GM12878 (cell line): ENCODE measurements around the gene EPHA10. TPM values are rescaled to one million over a fixed set of nuclear protein-coding genes. Genes with fewer than 3 reads are reported as not detected.
A peak's percentile ranks its signal among the peaks of the same experiment; 100 is the strongest.

ENCODE experiments used
- ATAC-seq: fragments of 200-7000 bp; cut with Tn5 transposase; 3 replicates; pipeline ENCODE4 v1.9.1; 2020; ENCODE audit warnings: mild to moderate bottlenecking, moderate library complexity
- BruUV-seq: library from RNA; stranded (reverse); fragments of 400-500 nt; replicated peaks from 2 replicates; lab custom pipeline; 2021; lab: Mats Ljungman, UMichigan
- CTCF ChIA-PET: fragments of 300-600 bp; sonication (Branson Sonifier 250); formaldehyde crosslinking; extraction: SDS; loops from one replicate; lab custom pipeline; 2021; ENCODE audit warnings: inconsistent platforms; lab: Yijun Ruan, JAX
- POLR2A ChIA-PET: fragments of 350-600 bp; formaldehyde crosslinking; extraction: SDS; loops from one replicate; lab custom pipeline; 2021; ENCODE audit warnings: inconsistent platforms; lab: Charles Lee
- RAD21 ChIA-PET: fragments of 300-600 bp; sonication (Branson Sonifier 250); formaldehyde crosslinking; loops from one replicate; lab custom pipeline; 2023; ENCODE audit warnings: antibody characterized with exemption; ENCODE audit not compliant: unreplicated experiment; lab: Charles Lee
- SMC1A ChIA-PET: fragments of 300-600 bp; sonication (Branson Sonifier 250); formaldehyde crosslinking; loops from one replicate; lab custom pipeline; 2023; ENCODE audit not compliant: unreplicated experiment, uncharacterized antibody; lab: Charles Lee
- DNase-seq: peaks from one replicate; pipeline ENCODE4 v3.0.0-alpha.2; 2011; ENCODE audit warnings: low read depth, low spot score
- FAIRE-seq: peaks from 3 replicates; lab custom pipeline; 2011; peaks lifted over from hg19 to GRCh38; lab: Jason Lieb, UNC
- H2AFZ ChIP-seq: 2 replicates; pipeline ENCODE4 v1.6.0; 2011; ENCODE audit warnings: low read depth, low read length, control low read depth; ENCODE audit not compliant: control insufficient read depth
- H3K27ac ChIP-seq: 2 replicates; pipeline ENCODE4 v1.5.1; 2011; ENCODE audit warnings: control low read depth; ENCODE audit not compliant: control insufficient read depth, insufficient read depth
- H3K27me3 ChIP-seq, 2 experiments: replicated peaks in 1 of 2; 2 replicates each; pipeline versions ENCODE4 v1.6.0 to v1.6.1; 2011; ENCODE audit warnings: low read length in 1 of 2; ENCODE audit not compliant: control insufficient read depth in 2 of 2, insufficient read depth in 2 of 2
- H3K36me3 ChIP-seq, 2 experiments: 2 replicates each; pipeline ENCODE4 v1.5.1; 2011; ENCODE audit warnings: low read length in 1 of 2; ENCODE audit not compliant: control insufficient read depth in 2 of 2, insufficient read depth in 2 of 2
- H3K4me1 ChIP-seq: 2 replicates; pipeline ENCODE4 v1.6.1; 2011; ENCODE audit warnings: mild to moderate bottlenecking, low read length, moderate library complexity, mixed read lengths; ENCODE audit not compliant: control insufficient read depth, insufficient read depth
- H3K4me2 ChIP-seq: 2 replicates; pipeline ENCODE4 v1.6.0; 2011; ENCODE audit warnings: control low read depth; ENCODE audit not compliant: control insufficient read depth, insufficient read depth
- H3K4me3 ChIP-seq: fragments of 200-600 bp; sonication (generic); 2 replicates; pipeline ENCODE4 v1.5.1; 2016
- H3K79me2 ChIP-seq: 2 replicates; pipeline ENCODE4 v1.6.0; 2011; ENCODE audit warnings: low read length; ENCODE audit not compliant: control insufficient read depth, insufficient read depth
- H3K9ac ChIP-seq: 2 replicates; pipeline ENCODE4 v1.8.0; 2011; ENCODE audit warnings: low read length, control low read depth, mixed read lengths; ENCODE audit not compliant: control insufficient read depth, insufficient read depth
- H3K9me3 ChIP-seq: replicated peaks from 3 replicates; pipeline ENCODE4 v1.5.1; 2011; ENCODE audit warnings: mild to moderate bottlenecking, low read length; ENCODE audit not compliant: control insufficient read depth, insufficient read depth
- H4K20me1 ChIP-seq: 2 replicates; pipeline ENCODE4 v1.6.0; 2011; ENCODE audit not compliant: control insufficient read depth, insufficient read depth
- RCOR1 ChIP-seq: conservative IDR thresholded peaks from 2 replicates; pipeline ENCODE4 v1.6.1; 2012; ENCODE audit warnings: low read depth, low read length, improper control_type of control experiment
- SREBF1 ChIP-seq: IDR thresholded peaks from 2 replicates; pipeline ENCODE4 v1.6.1; 2012; ENCODE audit warnings: mild to moderate bottlenecking, low read length
- STAT3 ChIP-seq: IDR thresholded peaks from 2 replicates; pipeline ENCODE4 v1.6.1; 2011; ENCODE audit warnings: low read depth, low read length, improper control_type of control experiment
- YY1 ChIP-seq: IDR thresholded peaks from 2 replicates; pipeline ENCODE4 v1.6.1; 2011; ENCODE audit warnings: low read depth, mild to moderate bottlenecking, low read length
- ZNF384 ChIP-seq: IDR thresholded peaks from 2 replicates; pipeline ENCODE4 v1.6.1; 2012; ENCODE audit warnings: low read depth, mild to moderate bottlenecking, low read length, improper control_type of control experiment, borderline replicate concordance
- WGBS: methylation state at CpG from one replicate; pipeline ENCODE4 v1.1.6; 2016; ENCODE audit warnings: low lambda C conversion rate; ENCODE audit not compliant: insufficient replicate concordance, insufficient coverage; ENCODE audit errors: missing lambda C conversion rate; 5-methylcytosine and 5-hydroxymethylcytosine counted together
- in situ Hi-C: fragments of 300-500 bp; cut with MboI; formaldehyde crosslinking; loops from 9 replicates; pipeline ENCODE4 v1.14.3; 2018; ENCODE audit warnings: mixed read lengths
- intact Hi-C: fragments of 100-400 bp; cut with micrococcal nuclease; formaldehyde crosslinking; loops from one replicate; pipeline ENCODE4 v1.14.2; 2022; ENCODE audit not compliant: unreplicated experiment
- polyA plus RNA-seq, 11 experiments: library from polyadenylated mRNA; depleted of rRNA in 4 of 11; unstranded in 6 of 11; stranded (reverse) in 5 of 11; fragments of >200 nt; fragmentation: Nextera tagmentation in 4 of 11; fragmentation: Illumina TruSeq in 1 of 11; extraction: Ambion mirVana in 4 of 11; extraction: Trizol in 1 of 11; gene quantifications; 1 replicate in 1 of 11; 2 replicates in 10 of 11; pipeline versions ENCODE4 v1.2.1 to v1.2.3, GENCODE V29; 2011 to 2016; ENCODE audit warnings: inconsistent platforms in 2 of 11, missing spikeins in 2 of 11, low read depth in 1 of 11
- total RNA-seq, 4 experiments: library from RNA; depleted of rRNA in 3 of 4; stranded (reverse); fragments of >200 nt in 3 of 4; fragmentation: Illumina TruSeq in 1 of 4; extraction: Trizol in 1 of 4; gene quantifications; 2 replicates each; pipeline versions ENCODE4 v1.2.1 to v1.2.3, GENCODE V29; 2013 to 2021
- TF ChIP-seq, protein P1 (sequence below): fragments of 450-650 bp; IDR thresholded peaks from 2 replicates; pipeline ENCODE4 v1.6.1; 2017; ENCODE audit warnings: mild to moderate bottlenecking, moderate library complexity
- TF ChIP-seq, protein P2 (sequence below): fragments of 450-650 bp; IDR thresholded peaks from 2 replicates; pipeline ENCODE4 v1.6.1; 2016; ENCODE audit warnings: mild to moderate bottlenecking, moderate library complexity, borderline replicate concordance
- TF ChIP-seq, protein P3 (sequence below): IDR thresholded peaks from 2 replicates; pipeline ENCODE4 v1.6.1; 2012; ENCODE audit warnings: mild to moderate bottlenecking, low read depth, low read length

The EPHA10 gene
- total and polyA plus RNA-seq, 10 of the 15 experiments (the other 5 are each of a cell fraction or from before 2014, with no cell fraction given) = 0.05 to 0.06 TPM; not detected in 8

DNA sequence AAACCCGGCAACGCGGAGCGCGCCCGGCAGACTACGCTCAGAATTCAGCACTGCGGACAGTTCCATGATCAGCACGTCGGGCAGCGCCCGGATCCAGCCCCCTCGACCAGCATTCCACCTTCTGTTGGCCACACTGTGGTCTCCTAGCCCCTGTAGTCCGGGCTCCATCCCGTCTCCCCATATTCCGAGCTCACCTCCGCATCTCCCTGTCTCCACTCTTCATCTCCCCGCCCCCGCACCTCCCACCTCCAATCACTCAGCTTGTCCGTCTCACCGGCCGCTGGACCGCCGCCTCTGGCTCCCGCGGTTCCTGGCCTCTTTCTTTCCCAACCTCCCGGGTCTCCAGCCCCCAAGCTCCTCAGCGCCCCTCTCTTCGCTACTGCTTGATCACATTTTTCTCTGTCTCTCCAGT, 500 bp downstream of the EPHA10 start:
- no peaks in the 10 kb centered on the region for H3K79me2 ChIP-seq
- TF ChIP-seq RCOR1 = peak; percentile 84; the same call in 1 of the 2 replicates
- TF ChIP-seq, protein P1, sequence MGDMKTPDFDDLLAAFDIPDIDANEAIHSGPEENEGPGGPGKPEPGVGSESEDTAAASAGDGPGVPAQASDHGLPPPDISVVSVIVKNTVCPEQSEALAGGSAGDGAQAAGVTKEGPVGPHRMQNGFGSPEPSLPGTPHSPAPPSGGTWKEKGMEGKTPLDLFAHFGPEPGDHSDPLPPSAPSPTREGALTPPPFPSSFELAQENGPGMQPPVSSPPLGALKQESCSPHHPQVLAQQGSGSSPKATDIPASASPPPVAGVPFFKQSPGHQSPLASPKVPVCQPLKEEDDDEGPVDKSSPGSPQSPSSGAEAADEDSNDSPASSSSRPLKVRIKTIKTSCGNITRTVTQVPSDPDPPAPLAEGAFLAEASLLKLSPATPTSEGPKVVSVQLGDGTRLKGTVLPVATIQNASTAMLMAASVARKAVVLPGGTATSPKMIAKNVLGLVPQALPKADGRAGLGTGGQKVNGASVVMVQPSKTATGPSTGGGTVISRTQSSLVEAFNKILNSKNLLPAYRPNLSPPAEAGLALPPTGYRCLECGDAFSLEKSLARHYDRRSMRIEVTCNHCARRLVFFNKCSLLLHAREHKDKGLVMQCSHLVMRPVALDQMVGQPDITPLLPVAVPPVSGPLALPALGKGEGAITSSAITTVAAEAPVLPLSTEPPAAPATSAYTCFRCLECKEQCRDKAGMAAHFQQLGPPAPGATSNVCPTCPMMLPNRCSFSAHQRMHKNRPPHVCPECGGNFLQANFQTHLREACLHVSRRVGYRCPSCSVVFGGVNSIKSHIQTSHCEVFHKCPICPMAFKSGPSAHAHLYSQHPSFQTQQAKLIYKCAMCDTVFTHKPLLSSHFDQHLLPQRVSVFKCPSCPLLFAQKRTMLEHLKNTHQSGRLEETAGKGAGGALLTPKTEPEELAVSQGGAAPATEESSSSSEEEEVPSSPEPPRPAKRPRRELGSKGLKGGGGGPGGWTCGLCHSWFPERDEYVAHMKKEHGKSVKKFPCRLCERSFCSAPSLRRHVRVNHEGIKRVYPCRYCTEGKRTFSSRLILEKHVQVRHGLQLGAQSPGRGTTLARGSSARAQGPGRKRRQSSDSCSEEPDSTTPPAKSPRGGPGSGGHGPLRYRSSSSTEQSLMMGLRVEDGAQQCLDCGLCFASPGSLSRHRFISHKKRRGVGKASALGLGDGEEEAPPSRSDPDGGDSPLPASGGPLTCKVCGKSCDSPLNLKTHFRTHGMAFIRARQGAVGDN = no peak
- 0 out of 2 replicates have a peak, but pooled peaks have one; percentile 12 for TF ChIP-seq YY1
- TF ChIP-seq STAT3 = no peak
- TF ChIP-seq, protein P2, sequence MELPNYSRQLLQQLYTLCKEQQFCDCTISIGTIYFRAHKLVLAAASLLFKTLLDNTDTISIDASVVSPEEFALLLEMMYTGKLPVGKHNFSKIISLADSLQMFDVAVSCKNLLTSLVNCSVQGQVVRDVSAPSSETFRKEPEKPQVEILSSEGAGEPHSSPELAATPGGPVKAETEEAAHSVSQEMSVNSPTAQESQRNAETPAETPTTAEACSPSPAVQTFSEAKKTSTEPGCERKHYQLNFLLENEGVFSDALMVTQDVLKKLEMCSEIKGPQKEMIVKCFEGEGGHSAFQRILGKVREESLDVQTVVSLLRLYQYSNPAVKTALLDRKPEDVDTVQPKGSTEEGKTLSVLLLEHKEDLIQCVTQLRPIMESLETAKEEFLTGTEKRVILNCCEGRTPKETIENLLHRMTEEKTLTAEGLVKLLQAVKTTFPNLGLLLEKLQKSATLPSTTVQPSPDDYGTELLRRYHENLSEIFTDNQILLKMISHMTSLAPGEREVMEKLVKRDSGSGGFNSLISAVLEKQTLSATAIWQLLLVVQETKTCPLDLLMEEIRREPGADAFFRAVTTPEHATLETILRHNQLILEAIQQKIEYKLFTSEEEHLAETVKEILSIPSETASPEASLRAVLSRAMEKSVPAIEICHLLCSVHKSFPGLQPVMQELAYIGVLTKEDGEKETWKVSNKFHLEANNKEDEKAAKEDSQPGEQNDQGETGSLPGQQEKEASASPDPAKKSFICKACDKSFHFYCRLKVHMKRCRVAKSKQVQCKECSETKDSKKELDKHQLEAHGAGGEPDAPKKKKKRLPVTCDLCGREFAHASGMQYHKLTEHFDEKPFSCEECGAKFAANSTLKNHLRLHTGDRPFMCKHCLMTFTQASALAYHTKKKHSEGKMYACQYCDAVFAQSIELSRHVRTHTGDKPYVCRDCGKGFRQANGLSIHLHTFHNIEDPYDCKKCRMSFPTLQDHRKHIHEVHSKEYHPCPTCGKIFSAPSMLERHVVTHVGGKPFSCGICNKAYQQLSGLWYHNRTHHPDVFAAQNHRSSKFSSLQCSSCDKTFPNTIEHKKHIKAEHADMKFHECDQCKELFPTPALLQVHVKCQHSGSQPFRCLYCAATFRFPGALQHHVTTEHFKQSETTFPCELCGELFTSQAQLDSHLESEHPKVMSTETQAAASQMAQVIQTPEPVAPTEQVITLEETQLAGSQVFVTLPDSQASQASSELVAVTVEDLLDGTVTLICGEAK = peak; percentile 72
- no peak for TF ChIP-seq ZNF384
- peak; percentile 93 for TF ChIP-seq SREBF1
- TF ChIP-seq, protein P3, sequence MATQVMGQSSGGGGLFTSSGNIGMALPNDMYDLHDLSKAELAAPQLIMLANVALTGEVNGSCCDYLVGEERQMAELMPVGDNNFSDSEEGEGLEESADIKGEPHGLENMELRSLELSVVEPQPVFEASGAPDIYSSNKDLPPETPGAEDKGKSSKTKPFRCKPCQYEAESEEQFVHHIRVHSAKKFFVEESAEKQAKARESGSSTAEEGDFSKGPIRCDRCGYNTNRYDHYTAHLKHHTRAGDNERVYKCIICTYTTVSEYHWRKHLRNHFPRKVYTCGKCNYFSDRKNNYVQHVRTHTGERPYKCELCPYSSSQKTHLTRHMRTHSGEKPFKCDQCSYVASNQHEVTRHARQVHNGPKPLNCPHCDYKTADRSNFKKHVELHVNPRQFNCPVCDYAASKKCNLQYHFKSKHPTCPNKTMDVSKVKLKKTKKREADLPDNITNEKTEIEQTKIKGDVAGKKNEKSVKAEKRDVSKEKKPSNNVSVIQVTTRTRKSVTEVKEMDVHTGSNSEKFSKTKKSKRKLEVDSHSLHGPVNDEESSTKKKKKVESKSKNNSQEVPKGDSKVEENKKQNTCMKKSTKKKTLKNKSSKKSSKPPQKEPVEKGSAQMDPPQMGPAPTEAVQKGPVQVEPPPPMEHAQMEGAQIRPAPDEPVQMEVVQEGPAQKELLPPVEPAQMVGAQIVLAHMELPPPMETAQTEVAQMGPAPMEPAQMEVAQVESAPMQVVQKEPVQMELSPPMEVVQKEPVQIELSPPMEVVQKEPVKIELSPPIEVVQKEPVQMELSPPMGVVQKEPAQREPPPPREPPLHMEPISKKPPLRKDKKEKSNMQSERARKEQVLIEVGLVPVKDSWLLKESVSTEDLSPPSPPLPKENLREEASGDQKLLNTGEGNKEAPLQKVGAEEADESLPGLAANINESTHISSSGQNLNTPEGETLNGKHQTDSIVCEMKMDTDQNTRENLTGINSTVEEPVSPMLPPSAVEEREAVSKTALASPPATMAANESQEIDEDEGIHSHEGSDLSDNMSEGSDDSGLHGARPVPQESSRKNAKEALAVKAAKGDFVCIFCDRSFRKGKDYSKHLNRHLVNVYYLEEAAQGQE = peak; percentile 100
- POLR2A ChIA-PET = no interaction called here
- ATAC-seq (peak; percentile 53), FAIRE-seq (no peak), DNase-seq (no peak)
- intact Hi-C loops = no loop called here
- BruUV-seq = no TSS peak
- SMC1A ChIA-PET = no interaction called here
- H3K4me3 ChIP-seq = no peak overlapping the region
- H3K27ac ChIP-seq = no peak overlapping the region
- no peak overlapping the region for H3K9ac ChIP-seq
- H3K9me3 ChIP-seq = no peaks in the 10 kb centered on the region; the same call in 2 of the 3 replicates
- H3K36me3 ChIP-seq = no peaks in the 10 kb centered on the region
- no peak overlapping the region for H2AFZ ChIP-seq
- in situ Hi-C loops = no loop called here
- H3K27me3 ChIP-seq = peaks cover 5 to 14% of the 10 kb centered on the region in 2 experiments; a peak in 3 of 4 replicates
- RAD21 ChIA-PET = no interaction called here
- no peaks in the 10 kb centered on the region for H4K20me1 ChIP-seq
- no peaks in the 10 kb centered on the region for H3K4me1 ChIP-seq
- CTCF ChIA-PET = interaction anchor here (0.5 kb wide), 1 partner anchor 706 kb away, joined by 3 read pairs; no protein-coding TSS in a partner anchor
- H3K4me2 ChIP-seq = no peak overlapping the region
- 56% methylated on average over 28 of the region's 29 CpGs for WGBS
